H1 (cell line): Measurements from ENCODE around the gene RASGRP1. TPM values are rescaled to one million over a fixed set of nuclear protein-coding genes. Genes with fewer than 3 reads are reported as not detected.

ENCODE experiments used
- CTCF ChIA-PET: fragments of 300-600 bp; sonication (Branson Sonifier 250); formaldehyde crosslinking; loops from one replicate; lab custom pipeline; 2021; ENCODE audit not compliant: partially characterized antibody; lab: Charles Lee
- POLR2A ChIA-PET: fragments of 300-600 bp; sonication (Branson Sonifier 250); formaldehyde crosslinking; loops from one replicate; lab custom pipeline; 2021; ENCODE audit warnings: inconsistent platforms; ENCODE audit not compliant: partially characterized antibody; lab: Charles Lee
- DNase-seq, 2 experiments: peaks; one replicate each; pipeline versions ENCODE4 v3.0.0 to v3.0.0-alpha.2; 2010 to 2022; ENCODE audit warnings: low spot score in 2 of 2, low read depth in 1 of 2, mixed read lengths in 1 of 2
- FAIRE-seq: peaks from 2 replicates; lab custom pipeline; 2011; peaks lifted over from hg19 to GRCh38; lab: Jason Lieb, UNC
- H2AFZ ChIP-seq: 2 replicates; pipeline ENCODE4 v1.8.1; 2012; ENCODE audit warnings: low read length, inconsistent platforms
- H2AK5ac ChIP-seq: 2 replicates; pipeline ENCODE4 v1.6.1; 2013; ENCODE audit warnings: low read depth, low read length
- H2BK120ac ChIP-seq: replicated peaks from 2 replicates; pipeline ENCODE3; 2013; ENCODE audit warnings: low read depth, low read length, inconsistent platforms
- H2BK12ac ChIP-seq: 2 replicates; pipeline ENCODE4 v1.6.1; 2013; ENCODE audit warnings: low read depth, low read length
- H2BK15ac ChIP-seq: 2 replicates; pipeline ENCODE4 v1.6.1; 2013; ENCODE audit warnings: low read length
- H2BK20ac ChIP-seq: 2 replicates; pipeline ENCODE4 v1.6.1; 2013; ENCODE audit warnings: low read length
- H2BK5ac ChIP-seq: 2 replicates; pipeline ENCODE4 v1.6.1; 2013; ENCODE audit warnings: low read depth, low read length
- H3K14ac ChIP-seq: 2 replicates; pipeline ENCODE4 v1.6.1; 2013; ENCODE audit warnings: inconsistent platforms; ENCODE audit not compliant: insufficient read length
- H3K18ac ChIP-seq: 2 replicates; pipeline ENCODE4 v1.6.1; 2013; ENCODE audit warnings: low read length; ENCODE audit errors: extremely low read depth
- H3K23ac ChIP-seq: 2 replicates; pipeline ENCODE4 v1.6.1; 2013; ENCODE audit warnings: inconsistent platforms; ENCODE audit not compliant: insufficient read length
- H3K23me2 ChIP-seq: 2 replicates; pipeline ENCODE4 v1.6.1; 2013; ENCODE audit warnings: low read depth, low read length
- H3K27ac ChIP-seq: 2 replicates; pipeline ENCODE4 v1.6.1; 2011; ENCODE audit warnings: low read depth, low read length, inconsistent platforms
- H3K27me3 ChIP-seq, 4 experiments: replicated peaks in 1 of 4; 1 replicate in 1 of 4; 2 replicates in 3 of 4; pipeline versions ENCODE4 v1.6.1 to v1.8.1; 2011 to 2013; ENCODE audit warnings: low read length in 3 of 4, mild to moderate bottlenecking in 3 of 4, inconsistent platforms in 2 of 4, mixed read lengths in 2 of 4, moderate library complexity in 1 of 4; ENCODE audit not compliant: control insufficient read depth in 3 of 4, insufficient read depth in 3 of 4; ENCODE audit errors: extremely low read depth in 1 of 4
- H3K36me3 ChIP-seq, 4 experiments: 2 replicates each; pipeline versions ENCODE4 v1.6.1 to v1.8.1; 2011 to 2013; ENCODE audit warnings: mild to moderate bottlenecking in 4 of 4, low read length in 3 of 4, moderate library complexity in 2 of 4, control low read depth in 1 of 4, inconsistent platforms in 1 of 4; ENCODE audit not compliant: insufficient read depth in 4 of 4, control insufficient read depth in 2 of 4
- H3K4ac ChIP-seq: replicated peaks from 2 replicates; pipeline ENCODE3; 2013; ENCODE audit warnings: low read length, low read depth, mixed read lengths, inconsistent platforms; ENCODE audit not compliant: insufficient read length
- H3K4me1 ChIP-seq, 4 experiments: replicated peaks in 1 of 4; 1 replicate in 1 of 4; 2 replicates in 3 of 4; pipeline versions ENCODE4 v1.6.1 to v1.8.1; 2011 to 2013; ENCODE audit warnings: low read length in 3 of 4, inconsistent platforms in 2 of 4, mixed read lengths in 1 of 4; ENCODE audit not compliant: insufficient read depth in 4 of 4, control insufficient read depth in 3 of 4
- H3K4me2 ChIP-seq, 2 experiments: 2 replicates each; pipeline versions ENCODE4 v1.6.1 to v1.8.1; 2011 to 2013; ENCODE audit warnings: low read depth in 2 of 2, low read length in 2 of 2, control low read depth in 1 of 2, inconsistent platforms in 1 of 2, mild to moderate bottlenecking in 1 of 2; ENCODE audit not compliant: insufficient read depth in 1 of 2
- H3K4me3 ChIP-seq, 4 experiments: fragments of 200-600, 300-600 bp in 1 of 4; sonication (generic), shearing (Covaris generic), sonication (Bioruptor Twin) in 1 of 4; 2 replicates each; pipeline versions ENCODE4 v1.5.1 to v1.8.1; 2011 to 2016; ENCODE audit warnings: low read length in 4 of 4, low read depth in 3 of 4, control low read depth in 2 of 4, inconsistent platforms in 2 of 4, mild to moderate bottlenecking in 2 of 4, mixed read lengths in 1 of 4, moderate library complexity in 1 of 4; ENCODE audit not compliant: insufficient read depth in 2 of 4; ENCODE audit errors: extremely low read depth in 1 of 4
- H3K56ac ChIP-seq: replicated peaks from 2 replicates; pipeline ENCODE3; 2013; ENCODE audit warnings: low read depth, mild to moderate bottlenecking, mixed read lengths, low read length, inconsistent platforms; ENCODE audit not compliant: insufficient read length
- H3K79me1 ChIP-seq: 2 replicates; pipeline ENCODE4 v1.6.1; 2013; ENCODE audit warnings: low read depth, low read length, control low read depth
- H3K79me2 ChIP-seq, 2 experiments: 2 replicates each; pipeline versions ENCODE4 v1.6.1 to v1.8.1; 2012 to 2013; ENCODE audit warnings: low read length in 2 of 2, mild to moderate bottlenecking in 2 of 2, inconsistent platforms in 1 of 2; ENCODE audit not compliant: insufficient read depth in 2 of 2, control insufficient read depth in 1 of 2
- H3K9ac ChIP-seq, 4 experiments: replicated peaks in 1 of 4; 1 replicate in 1 of 4; 2 replicates in 3 of 4; pipeline versions ENCODE4 v1.6.1 to v1.8.1; 2011 to 2013; ENCODE audit warnings: low read depth in 3 of 4, low read length in 3 of 4, control low read depth in 2 of 4, mild to moderate bottlenecking in 2 of 4, moderate library complexity in 2 of 4, inconsistent platforms in 1 of 4; ENCODE audit errors: extremely low read depth in 1 of 4
- H3K9me3 ChIP-seq, 2 experiments: 2 replicates each; pipeline versions ENCODE4 v1.6.1 to v1.8.1; 2012 to 2013; ENCODE audit warnings: mild to moderate bottlenecking in 2 of 2, moderate library complexity in 2 of 2, control low read depth in 1 of 2, inconsistent platforms in 1 of 2, low read depth in 1 of 2, low read length in 1 of 2, mixed read lengths in 1 of 2; ENCODE audit not compliant: insufficient read depth in 2 of 2
- H4K20me1 ChIP-seq, 2 experiments: replicated peaks in 1 of 2; 2 replicates each; pipeline versions ENCODE3 to v1.8.1; 2011 to 2013; ENCODE audit warnings: inconsistent platforms in 2 of 2, low read length in 2 of 2, mild to moderate bottlenecking in 1 of 2; ENCODE audit not compliant: insufficient read depth in 2 of 2, control insufficient read depth in 1 of 2
- H4K5ac ChIP-seq: 2 replicates; pipeline ENCODE4 v1.6.1; 2013; ENCODE audit warnings: low read length, low read depth, mixed read lengths, inconsistent platforms; ENCODE audit not compliant: insufficient read length
- H4K8ac ChIP-seq: 2 replicates; pipeline ENCODE4 v1.8.0; 2013; ENCODE audit warnings: mild to moderate bottlenecking, moderate library complexity, low read length, inconsistent platforms; ENCODE audit not compliant: insufficient read depth; ENCODE audit errors: extremely low read depth
- H4K91ac ChIP-seq: replicated peaks from 2 replicates; pipeline ENCODE3; 2013; ENCODE audit warnings: low read length, mixed read lengths, inconsistent platforms; ENCODE audit not compliant: insufficient read length
- GTF2F1 ChIP-seq: IDR thresholded peaks from 2 replicates; pipeline ENCODE4 v1.6.1; 2012; ENCODE audit warnings: low read depth, low read length, improper control_type of control experiment, borderline replicate concordance
- SP2 ChIP-seq: IDR thresholded peaks from 2 replicates; pipeline ENCODE4 v1.6.1; 2012; ENCODE audit warnings: mild to moderate bottlenecking, low read length, inconsistent platforms
- TAF1 ChIP-seq: IDR thresholded peaks from 2 replicates; pipeline ENCODE4 v1.6.1; 2011; ENCODE audit warnings: mild to moderate bottlenecking, low read depth, low read length
- WGBS, 2 experiments: shearing (Covaris generic) in 1 of 2; methylation state at CpG; one replicate each; pipeline versions ENCODE4 v1.1.6 to v1.1.7; 2013 to 2015; ENCODE audit warnings: low lambda C conversion rate in 2 of 2, mixed read lengths in 2 of 2, inconsistent platforms in 1 of 2, low coverage in 1 of 2, missing lambda C conversion rate in 1 of 2; ENCODE audit not compliant: insufficient replicate concordance in 2 of 2, insufficient coverage in 1 of 2, insufficient read length in 1 of 2; ENCODE audit errors: extremely low coverage in 1 of 2, missing lambda C conversion rate in 1 of 2; 5-methylcytosine and 5-hydroxymethylcytosine counted together
- polyA plus RNA-seq, 7 experiments: library from polyadenylated mRNA; depleted of rRNA in 3 of 7; stranded (reverse) in 5 of 7; unstranded in 2 of 7; fragments of >200 nt in 5 of 7; fragments of 200-250 nt in 2 of 7; gene quantifications; 1 replicate in 5 of 7; 2 replicates in 1 of 7; 4 replicates in 1 of 7; pipeline versions ENCODE4 v1.2.1 to v1.2.3, GENCODE V29; 2011 to 2013; ENCODE audit warnings: missing spikeins in 2 of 7, mixed read lengths in 2 of 7
- total RNA-seq: library from RNA; stranded (reverse); fragmentation: NEBNext Ultra II Directional; extraction: Animal tissue kit (Norgen Biotek cat#: 25700); gene quantifications from 2 replicates; pipeline ENCODE4 v1.2.1, GENCODE V29; 2021
- TF ChIP-seq, protein P1 (sequence below): IDR thresholded peaks from 2 replicates; pipeline ENCODE4 v1.6.1; 2012; ENCODE audit warnings: inconsistent platforms

RASGRP1 gene
- total and polyA plus RNA-seq, 2 of the 8 experiments (the other 6 are each of a cell fraction or from before 2014, with no cell fraction given): 1.1 to 2.1 TPM

DNA sequence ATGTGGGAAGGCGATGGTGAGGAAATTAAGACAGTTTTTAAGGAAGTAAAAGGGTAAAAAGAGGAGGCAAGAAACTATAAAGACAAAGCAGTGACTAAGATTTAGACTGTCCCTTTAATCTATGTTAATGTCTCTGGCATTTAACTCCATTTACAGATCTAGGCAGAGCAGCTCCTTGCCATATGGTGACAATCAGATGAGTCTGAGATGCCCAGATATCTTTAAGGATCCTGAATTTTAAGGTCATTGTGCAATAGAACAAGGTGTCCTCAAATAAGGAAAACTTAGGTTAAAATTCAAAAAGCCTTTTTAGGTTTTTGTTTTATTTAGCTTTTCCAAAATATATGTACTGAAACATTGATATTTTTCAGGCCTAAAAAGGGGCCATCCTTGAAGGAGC is 24.1 kb downstream of the RASGRP1 start:
- H4K5ac ChIP-seq: no peak overlapping the region
- CTCF ChIA-PET: no interaction called here
- H2BK20ac ChIP-seq: no peak overlapping the region

More for the DNA sequence above, 24.1 kb downstream of the RASGRP1 start:
- Histone ChIP-seq H3K79me1 (no peaks in the 10 kb centered on the region), H2AFZ (no peak overlapping the region), H3K9me3 (no peaks in the 10 kb centered on the region), H3K23me2 (no peaks in the 10 kb centered on the region), H3K18ac (no peak overlapping the region), H3K36me3 (no peaks in the 10 kb centered on the region), H4K20me1 (no peaks in the 10 kb centered on the region), H3K4me2 (no peak overlapping the region), H4K8ac (no peak overlapping the region), H3K4ac (no peak overlapping the region), H3K23ac (no peak overlapping the region), H3K56ac (no peak overlapping the region), H3K9ac (no peak overlapping the region), H2BK5ac (no peak overlapping the region), H3K14ac (no peak overlapping the region), H3K4me1 (no peaks in the 10 kb centered on the region), H2AK5ac (no peak overlapping the region), H3K27ac (no peak overlapping the region), H4K91ac (no peak overlapping the region), H3K27me3 (no peaks in the 10 kb centered on the region), H2BK15ac (no peak overlapping the region), H2BK120ac (no peak overlapping the region), H2BK12ac (no peak overlapping the region), H3K4me3 (no peak overlapping the region), H3K79me2 (no peaks in the 10 kb centered on the region)
- no peak for TF ChIP-seq SP2
- no peak for TF ChIP-seq GTF2F1
- TF ChIP-seq, protein P1, sequence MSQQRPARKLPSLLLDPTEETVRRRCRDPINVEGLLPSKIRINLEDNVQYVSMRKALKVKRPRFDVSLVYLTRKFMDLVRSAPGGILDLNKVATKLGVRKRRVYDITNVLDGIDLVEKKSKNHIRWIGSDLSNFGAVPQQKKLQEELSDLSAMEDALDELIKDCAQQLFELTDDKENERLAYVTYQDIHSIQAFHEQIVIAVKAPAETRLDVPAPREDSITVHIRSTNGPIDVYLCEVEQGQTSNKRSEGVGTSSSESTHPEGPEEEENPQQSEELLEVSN: no peak
- TF ChIP-seq TAF1: no peak
- FAIRE-seq: no peak
- WGBS, 2 experiments: 95% methylated on average over 1 of the region's 1 CpG; no CpG with 5 or more reads in 1 of the 2 experiments
- POLR2A ChIA-PET: no interaction called here
- DNase-seq: no peak
